PC-3 (cell line): Measurements from ENCODE around the gene C4orf36. TPM values are rescaled to one million over a fixed set of nuclear protein-coding genes. Genes with fewer than 3 reads are reported as not detected.
A peak's percentile ranks its signal among the peaks of the same experiment; 100 is the strongest.

Experiments
- ATAC-seq: fragments of 200-7000 bp; cut with Tn5 transposase; 2 replicates; pipeline ENCODE4 v1.9.1; 2020; ENCODE audit warnings: mild to moderate bottlenecking, moderate library complexity
- BruUV-seq: library from RNA; stranded (reverse); fragments of 400-500 nt; replicated peaks from 2 replicates; lab custom pipeline; 2021; lab: Mats Ljungman, UMichigan
- CTCF ChIA-PET: fragments of 300-600 bp; sonication (Branson Sonifier 250); formaldehyde crosslinking; loops from one replicate; lab custom pipeline; 2022; ENCODE audit warnings: antibody characterized with exemption; lab: Charles Lee
- POLR2A ChIA-PET: fragments of 300-600 bp; sonication (Branson Sonifier 250); formaldehyde crosslinking; loops from one replicate; lab custom pipeline; 2022; ENCODE audit warnings: antibody characterized with exemption; ENCODE audit not compliant: unreplicated experiment; lab: Charles Lee
- DNase-seq: peaks from one replicate; pipeline ENCODE4 v3.0.0-alpha.2; 2015
- H2AFZ ChIP-seq: fragments of 300-600 bp; sonication (generic); 2 replicates; pipeline ENCODE4 v1.6.0; 2016; ENCODE audit warnings: antibody characterized with exemption, low read length
- H3F3A ChIP-seq: fragments of 300-600 bp; sonication (generic); one replicate; pipeline ENCODE4 v1.6.0; 2017; ENCODE audit warnings: antibody characterized with exemption, low read length, control low read depth, mild to moderate bottlenecking; ENCODE audit not compliant: unreplicated experiment
- H3K27ac ChIP-seq: fragments of 300-600 bp; sonication (generic); 2 replicates; pipeline ENCODE4 v1.5.1; 2016; ENCODE audit warnings: mild to moderate bottlenecking, low read length
- H3K27me3 ChIP-seq: fragments of 300-600 bp; sonication (generic); 2 replicates; pipeline ENCODE4 v1.6.1; 2016; ENCODE audit warnings: low read length, mixed read lengths
- H3K36me3 ChIP-seq: fragments of 300-600 bp; sonication (generic); 2 replicates; pipeline ENCODE4 v1.6.1; 2016; ENCODE audit warnings: low read depth, mixed run types, low read length, mixed read lengths
- H3K4me1 ChIP-seq: fragments of 300-600 bp; sonication (generic); 2 replicates; pipeline ENCODE4 v1.5.1; 2016; ENCODE audit warnings: low read length; ENCODE audit not compliant: insufficient read depth
- H3K4me2 ChIP-seq: fragments of 300-600 bp; sonication (generic); 2 replicates; pipeline ENCODE4 v1.6.0; 2016; ENCODE audit warnings: low read length
- H3K4me3 ChIP-seq: fragments of 300-600 bp; sonication (generic); 2 replicates; pipeline ENCODE4 v1.5.1; 2016; ENCODE audit warnings: mild to moderate bottlenecking, low read length, mixed read lengths
- H3K79me2 ChIP-seq: fragments of 300-600 bp; sonication (generic); 2 replicates; pipeline ENCODE4 v1.6.1; 2017; ENCODE audit warnings: low read length, mixed read lengths
- H3K9ac ChIP-seq: fragments of 300-600 bp; sonication (generic); 2 replicates; pipeline ENCODE4 v1.6.0; 2016; ENCODE audit warnings: mild to moderate bottlenecking, low read length
- H3K9me2 ChIP-seq: fragments of 300-600 bp; sonication (generic); replicated peaks from 2 replicates; pipeline ENCODE4 v1.6.1; 2016; ENCODE audit warnings: mixed run types, low read length, mixed read lengths
- H3K9me3 ChIP-seq: fragments of 300-600 bp; sonication (generic); 2 replicates; pipeline ENCODE4 v1.6.1; 2016; ENCODE audit warnings: low read length, mixed read lengths
- H4K20me1 ChIP-seq: fragments of 300-600 bp; sonication (generic); 2 replicates; pipeline ENCODE4 v1.6.1; 2016; ENCODE audit warnings: low read length, mixed read lengths
- EZH2 ChIP-seq: fragments of 300-600 bp; sonication (generic); IDR thresholded peaks from one replicate; pipeline ENCODE4 v1.6.1; 2017; ENCODE audit warnings: antibody characterized with exemption, mild to moderate bottlenecking, low read length; ENCODE audit not compliant: unreplicated experiment
- EZH2phosphoT487 ChIP-seq: fragments of 300-600 bp; sonication (generic); IDR thresholded peaks from 2 replicates; pipeline ENCODE4 v1.6.1; 2018; ENCODE audit warnings: mild to moderate bottlenecking, antibody characterized with exemption, low read length, borderline replicate concordance
- intact Hi-C: fragments of 100-400 bp; cut with micrococcal nuclease; formaldehyde crosslinking; loops from 2 replicates; pipeline ENCODE4 v1.9.0; 2023
- total RNA-seq: library from RNA; depleted of rRNA; stranded (reverse); fragments of >200 nt; gene quantifications from 2 replicates; pipeline ENCODE4 v1.2.3, GENCODE V29; 2014
- TF ChIP-seq, protein P1 (sequence below): fragments of 300-600 bp; sonication (generic); conservative IDR thresholded peaks from 2 replicates; pipeline ENCODE4 v1.5.1; 2017; ENCODE audit warnings: antibody characterized with exemption, low read depth, mild to moderate bottlenecking, low read length

Gene C4orf36
- total RNA-seq, 1 experiment from 2014 or later = 2.0 TPM

DNA sequence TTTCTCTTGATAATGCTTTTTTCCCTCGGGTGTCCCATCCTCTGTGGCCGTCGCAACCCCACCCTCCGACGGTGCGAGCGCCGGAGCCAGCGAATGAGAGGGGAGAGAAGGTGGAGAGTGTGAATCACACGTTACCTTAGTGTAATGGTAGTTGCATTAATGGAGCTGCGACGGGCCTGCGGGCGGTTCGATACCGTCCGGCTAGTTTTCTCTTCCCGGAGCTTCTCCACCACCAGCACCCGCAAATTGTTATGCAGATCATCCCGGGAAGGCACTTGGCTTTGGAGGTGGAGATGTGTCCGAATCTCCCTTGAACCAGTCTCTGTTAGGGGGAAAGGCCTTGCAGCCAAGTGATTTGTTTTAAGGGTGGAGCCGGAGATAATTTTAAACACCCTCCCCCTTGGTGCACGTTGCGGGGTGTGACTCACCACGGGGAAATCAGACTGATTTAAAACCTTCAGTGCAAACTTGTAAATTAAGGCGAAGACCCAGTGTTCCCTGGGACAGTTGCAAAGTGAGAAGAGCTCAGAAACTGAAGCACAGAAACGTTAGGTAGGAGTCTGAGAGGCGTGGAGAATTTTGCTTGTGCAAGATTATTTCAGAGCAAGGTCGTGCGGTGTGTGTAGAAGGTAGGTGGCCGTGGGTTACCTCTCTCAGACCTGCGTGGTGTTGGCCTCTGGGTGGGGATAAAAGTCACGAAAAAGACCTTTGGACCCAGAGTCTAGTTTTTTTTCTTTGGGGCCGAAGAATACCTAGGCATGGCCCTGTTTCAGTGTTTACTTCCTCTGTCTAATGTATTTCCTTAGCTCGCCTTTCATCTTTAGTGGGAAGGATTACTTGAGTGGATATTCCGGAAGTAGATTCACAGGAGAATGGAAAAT is 43.9 kb upstream of the C4orf36 start:
- Histone ChIP-seq H2AFZ (peak overlapping the region; percentile 73), H3K9me2 (no peaks in the 10 kb centered on the region), H3K9ac (peak overlapping the region; percentile 84), H4K20me1 (no peaks in the 10 kb centered on the region), H3K4me3 (peak overlapping the region; percentile 83), H3K36me3 (no peaks in the 10 kb centered on the region), H3K79me2 (peaks cover 48% of the 10 kb centered on the region), H3K4me1 (peaks cover 29% of the 10 kb centered on the region), H3F3A (no peaks in the 10 kb centered on the region), H3K4me2 (peak overlapping the region; percentile 97), H3K27ac (peak overlapping the region; percentile 87), H3K9me3 (no peaks in the 10 kb centered on the region), H3K27me3 (no peaks in the 10 kb centered on the region)
- TF ChIP-seq EZH2 = no peak
- no peak for TF ChIP-seq EZH2phosphoT487
- TF ChIP-seq, protein P1, sequence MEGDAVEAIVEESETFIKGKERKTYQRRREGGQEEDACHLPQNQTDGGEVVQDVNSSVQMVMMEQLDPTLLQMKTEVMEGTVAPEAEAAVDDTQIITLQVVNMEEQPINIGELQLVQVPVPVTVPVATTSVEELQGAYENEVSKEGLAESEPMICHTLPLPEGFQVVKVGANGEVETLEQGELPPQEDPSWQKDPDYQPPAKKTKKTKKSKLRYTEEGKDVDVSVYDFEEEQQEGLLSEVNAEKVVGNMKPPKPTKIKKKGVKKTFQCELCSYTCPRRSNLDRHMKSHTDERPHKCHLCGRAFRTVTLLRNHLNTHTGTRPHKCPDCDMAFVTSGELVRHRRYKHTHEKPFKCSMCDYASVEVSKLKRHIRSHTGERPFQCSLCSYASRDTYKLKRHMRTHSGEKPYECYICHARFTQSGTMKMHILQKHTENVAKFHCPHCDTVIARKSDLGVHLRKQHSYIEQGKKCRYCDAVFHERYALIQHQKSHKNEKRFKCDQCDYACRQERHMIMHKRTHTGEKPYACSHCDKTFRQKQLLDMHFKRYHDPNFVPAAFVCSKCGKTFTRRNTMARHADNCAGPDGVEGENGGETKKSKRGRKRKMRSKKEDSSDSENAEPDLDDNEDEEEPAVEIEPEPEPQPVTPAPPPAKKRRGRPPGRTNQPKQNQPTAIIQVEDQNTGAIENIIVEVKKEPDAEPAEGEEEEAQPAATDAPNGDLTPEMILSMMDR = no peak
- ATAC-seq (peak; percentile 53), DNase-seq (peak; percentile 77)
- CTCF ChIA-PET = interaction anchor here (0.6 to 1.3 kb wide), 3 partner anchors 70 to 156 kb away, joined by 3 to 4 read pairs (median 3); no protein-coding TSS in a partner anchor
- BruUV-seq = TSS peak; percentile 61
- POLR2A ChIA-PET = interaction anchor here (0.6 to 1.6 kb wide), 4 partner anchors 13 to 1111 kb away, joined by 3 to 15 read pairs (median 8); no protein-coding TSS in a partner anchor
- intact Hi-C loops = loop anchor here (1.0 to 5.0 kb wide), 3 partner anchors 70 to 156 kb away; no protein-coding TSS in a partner anchor

DNA sequence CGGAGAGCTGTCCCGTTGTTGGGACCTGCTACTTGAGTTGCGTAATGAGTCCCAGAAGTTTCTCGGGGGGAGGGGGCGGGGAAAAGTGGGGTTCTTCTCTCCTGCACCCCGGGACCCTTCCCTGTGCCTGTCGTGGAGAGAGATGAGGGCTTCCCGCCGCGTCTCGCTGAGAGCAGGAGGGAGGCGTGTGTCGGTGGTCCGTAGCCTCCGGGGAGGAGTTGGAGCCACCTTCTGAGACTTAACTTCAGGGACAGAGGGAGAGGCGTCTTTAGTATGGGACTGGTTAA is 43.3 kb upstream of the C4orf36 start:
- Histone ChIP-seq H3K9me2 (no peaks in the 10 kb centered on the region), H4K20me1 (no peaks in the 10 kb centered on the region), H3K27me3 (no peaks in the 10 kb centered on the region), H3F3A (no peaks in the 10 kb centered on the region), H2AFZ (peak overlapping the region; percentile 73), H3K27ac (peak overlapping the region; percentile 87), H3K79me2 (peaks cover 43% of the 10 kb centered on the region), H3K4me3 (peak overlapping the region; percentile 83), H3K9me3 (no peaks in the 10 kb centered on the region), H3K4me1 (peaks cover 29% of the 10 kb centered on the region), H3K4me2 (peak overlapping the region; percentile 97), H3K9ac (peak overlapping the region; percentile 84), H3K36me3 (no peaks in the 10 kb centered on the region)
- ATAC-seq (no peak), DNase-seq (no peak)
- intact Hi-C loops = loop anchor here (1.0 to 5.0 kb wide), 3 partner anchors 71 to 157 kb away; no protein-coding TSS in a partner anchor
- ChIA-PET CTCF (no interaction called here), POLR2A (interaction anchor here (0.7 to 1.6 kb wide), 2 partner anchors 71 to 76 kb away, joined by 3 to 15 read pairs; no protein-coding TSS in a partner anchor)
- TSS peak; percentile 74 for BruUV-seq
- TF ChIP-seq EZH2 = no peak

DNA sequence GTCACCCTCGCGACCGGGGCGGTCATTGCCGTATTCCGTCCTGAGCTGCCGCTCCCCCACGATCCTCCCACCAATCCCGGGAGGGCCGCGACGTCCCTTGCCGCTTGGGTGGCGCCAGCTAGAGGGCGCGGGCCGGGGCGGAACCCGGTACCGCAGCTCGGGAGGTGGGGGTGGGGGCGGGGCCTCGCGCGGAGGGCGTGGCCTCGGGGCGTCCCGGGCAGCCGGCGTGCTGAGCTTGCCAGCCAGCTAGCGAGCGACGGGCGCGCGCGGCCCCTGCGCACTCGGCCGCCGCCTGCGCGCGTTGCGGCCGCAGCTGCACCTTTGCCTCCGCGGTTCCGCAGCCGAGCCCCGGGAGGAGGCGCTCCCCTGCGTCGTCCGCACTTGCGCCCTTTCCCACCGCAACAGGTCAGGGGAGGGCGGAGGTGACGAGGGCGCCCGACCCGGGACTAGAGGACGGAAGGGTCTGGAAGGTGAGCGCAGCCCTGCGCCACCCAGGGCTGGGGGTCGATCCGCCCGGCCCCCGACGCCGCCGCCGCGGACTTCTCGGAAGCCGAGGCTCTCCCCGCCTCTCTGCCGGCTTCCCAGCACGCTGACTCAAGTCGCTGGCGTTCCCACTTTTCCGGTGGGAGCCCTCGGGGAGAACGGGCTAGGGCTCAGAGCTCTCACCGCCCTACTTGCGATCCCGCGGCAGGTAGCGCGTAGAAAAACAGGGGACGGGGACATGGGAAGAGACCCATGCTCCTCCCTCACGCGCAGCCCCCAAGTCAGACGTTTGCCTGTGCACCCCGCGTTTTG is 42.7 kb upstream of the C4orf36 start, which contains the start of gene AFF1:
Gene AFF1, plus strand, starts transcription at position 241 of the 795 bp plus-strand sequence. CDS start 13,523 bp downstream, outside the sequence.
- Histone ChIP-seq H3F3A (no peaks in the 10 kb centered on the region), H3K9me2 (no peaks in the 10 kb centered on the region), H3K9me3 (no peaks in the 10 kb centered on the region), H3K27ac (peak within 1 kb of the TSS; percentile 87), H3K4me3 (peak within 1 kb of the TSS; percentile 83), H3K36me3 (no peaks in the 10 kb centered on the region), H4K20me1 (no peaks in the 10 kb centered on the region), H3K27me3 (no peaks in the 10 kb centered on the region), H3K4me1 (peaks cover 29% of the 10 kb centered on the region), H3K79me2 (peaks cover 37% of the 10 kb centered on the region), H2AFZ (peak within 1 kb of the TSS; percentile 80), H3K9ac (peak within 1 kb of the TSS; percentile 84), H3K4me2 (peak within 1 kb of the TSS; percentile 98)
- CTCF ChIA-PET = interaction anchor here (0.6 to 1.3 kb wide), 5 partner anchors 12 to 282 kb away, joined by 3 to 9 read pairs (median 5); no protein-coding TSS in a partner anchor
- DNase-seq (peak; percentile 89), ATAC-seq (peak; percentile 70)
- no TSS peak for BruUV-seq
- TF ChIP-seq EZH2phosphoT487 = no peak
- intact Hi-C loops = loop anchor here (1.0 to 5.0 kb wide), 3 partner anchors 71 to 157 kb away; no protein-coding TSS in a partner anchor
- POLR2A ChIA-PET = interaction anchor here (0.6 to 1.6 kb wide), 11 partner anchors 10 to 1968 kb away, joined by 3 to 15 read pairs (median 6); partner anchors contain the start of gene PTPN13
